Fibroblast of skin of left quadriceps (primary cell): ENCODE data around the gene RREB1.

Source experiments
- DNase-seq, 2 experiments: peaks; one replicate each; pipeline ENCODE4 v3.0.0-alpha.2; 2013; ENCODE audit warnings: low read depth in 2 of 2

RREB1 gene

DNA sequence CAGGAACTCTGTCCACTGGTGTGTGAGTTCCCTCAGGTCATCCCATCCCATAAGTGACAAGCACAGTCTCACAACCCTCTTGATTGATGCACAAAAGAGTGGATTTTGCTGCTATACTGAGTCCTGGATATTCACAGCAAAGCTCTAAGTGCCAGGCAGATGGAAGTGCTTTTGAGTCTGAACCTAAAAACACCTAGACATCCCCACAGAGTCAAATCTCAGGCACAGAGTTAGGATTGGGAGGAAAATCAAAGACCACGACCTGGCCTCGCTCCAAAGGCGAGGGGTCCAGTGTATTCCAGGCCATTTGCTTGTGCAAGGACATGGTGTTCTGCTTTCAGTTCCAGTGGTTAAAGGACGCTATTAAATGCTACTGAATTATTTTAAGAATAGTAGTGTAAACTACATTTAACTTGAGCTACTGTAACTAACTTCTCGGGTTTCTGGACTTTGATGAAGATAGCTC lies 56.8 kb downstream of the RREB1 start:
- DNase-seq: no peak

DNA sequence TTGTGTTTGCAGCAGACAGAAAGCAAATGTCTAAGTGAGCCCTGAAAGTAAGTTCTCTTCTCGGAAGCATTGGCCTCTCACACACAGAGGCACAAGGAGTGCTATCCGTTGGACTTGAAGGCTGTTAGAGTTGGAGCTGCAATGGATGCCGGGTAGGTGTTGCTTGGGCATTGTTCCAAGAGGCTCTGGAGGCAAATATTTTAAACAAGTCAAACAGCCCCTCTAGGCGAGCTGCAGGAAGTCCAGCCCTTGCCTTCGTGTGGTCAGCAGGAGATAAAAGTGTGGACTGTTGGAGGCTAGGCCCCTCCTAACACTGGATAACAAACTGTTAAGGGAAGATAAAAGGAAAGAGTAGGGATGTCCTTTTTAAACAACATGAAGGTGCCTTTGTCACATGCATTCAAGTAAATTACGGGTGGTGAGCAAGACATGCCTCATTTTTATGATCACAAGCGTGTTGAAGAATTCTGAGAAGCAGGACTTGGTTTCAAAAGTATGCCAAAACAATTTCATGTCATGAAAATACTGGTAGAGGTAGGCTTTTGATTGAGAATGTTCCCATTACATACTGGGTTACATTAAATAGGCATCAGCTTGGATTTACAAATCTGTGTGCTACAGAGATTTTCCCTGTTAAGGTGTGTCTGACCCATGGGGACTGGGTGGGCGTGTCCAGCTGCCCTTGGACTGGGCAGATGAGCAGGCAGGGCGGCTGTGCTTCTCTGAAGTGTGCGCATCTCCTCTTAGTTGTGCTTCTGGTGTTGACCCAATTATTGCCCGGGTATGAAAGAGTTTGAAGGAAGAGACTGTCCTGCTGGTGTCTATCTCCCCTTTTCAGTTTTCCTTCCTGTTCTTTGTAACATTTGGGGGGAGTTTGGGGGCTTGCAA lies 57.5 kb downstream of the RREB1 start:
- no peak for DNase-seq

DNA sequence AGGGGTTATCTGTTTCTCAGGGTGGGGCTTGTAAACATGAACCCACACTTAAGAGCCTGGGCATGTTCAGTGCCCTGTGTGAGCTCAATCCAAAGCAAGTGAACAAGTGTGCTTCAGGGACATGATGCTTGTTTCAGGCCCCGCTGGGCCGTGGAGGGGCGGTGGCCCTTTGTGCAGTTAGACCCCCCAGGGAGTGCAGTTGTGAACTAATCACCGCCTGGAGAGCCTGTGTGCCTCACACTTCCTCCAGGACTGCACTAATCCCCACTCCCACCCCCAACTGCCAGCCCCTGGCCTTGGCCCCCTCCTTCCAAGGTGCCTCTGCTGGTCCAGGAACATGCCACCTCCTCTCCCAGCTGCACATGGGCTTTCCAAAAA lies 58.1 kb downstream of the RREB1 start:
- DNase-seq: no peak

GRCh38 chr6:7166410-7167293 lies 58.9 kb downstream of the RREB1 start:
- DNase-seq: no peak

GRCh38 chr6:7169296-7169721 lies 61.5 kb downstream of the RREB1 start:
- no peak for DNase-seq

GRCh38 chr6:7170117-7170732 lies 62.5 kb downstream of the RREB1 start:
- no peak for DNase-seq

DNA sequence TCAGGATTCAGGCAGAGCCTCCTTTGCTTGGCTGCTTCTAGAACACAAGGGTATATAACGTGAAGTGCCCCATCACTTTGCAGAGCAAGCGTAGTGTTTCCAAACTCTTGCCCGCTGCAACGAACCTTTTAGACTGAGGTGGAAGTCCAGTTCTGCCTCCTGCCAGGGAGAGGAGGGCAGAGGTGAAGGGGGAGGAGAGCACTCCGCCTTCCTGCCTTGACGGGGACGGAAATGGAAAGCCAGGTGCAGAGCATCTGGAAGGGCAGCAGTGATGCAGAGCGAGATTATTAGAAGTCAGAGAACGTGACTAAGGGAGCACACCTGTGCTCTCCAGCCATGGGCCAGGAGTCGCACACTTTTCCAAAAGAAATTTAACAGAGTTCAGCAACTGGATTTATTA lies 63.4 kb downstream of the RREB1 start:
- no peak for DNase-seq

GRCh38 chr6:7171733-7172132 lies 64.0 kb downstream of the RREB1 start:
- no peak for DNase-seq

GRCh38 chr6:7172649-7173048 lies 64.9 kb downstream of the RREB1 start:
- peak in 1 of 2 experiments; percentile 12 for DNase-seq

DNA sequence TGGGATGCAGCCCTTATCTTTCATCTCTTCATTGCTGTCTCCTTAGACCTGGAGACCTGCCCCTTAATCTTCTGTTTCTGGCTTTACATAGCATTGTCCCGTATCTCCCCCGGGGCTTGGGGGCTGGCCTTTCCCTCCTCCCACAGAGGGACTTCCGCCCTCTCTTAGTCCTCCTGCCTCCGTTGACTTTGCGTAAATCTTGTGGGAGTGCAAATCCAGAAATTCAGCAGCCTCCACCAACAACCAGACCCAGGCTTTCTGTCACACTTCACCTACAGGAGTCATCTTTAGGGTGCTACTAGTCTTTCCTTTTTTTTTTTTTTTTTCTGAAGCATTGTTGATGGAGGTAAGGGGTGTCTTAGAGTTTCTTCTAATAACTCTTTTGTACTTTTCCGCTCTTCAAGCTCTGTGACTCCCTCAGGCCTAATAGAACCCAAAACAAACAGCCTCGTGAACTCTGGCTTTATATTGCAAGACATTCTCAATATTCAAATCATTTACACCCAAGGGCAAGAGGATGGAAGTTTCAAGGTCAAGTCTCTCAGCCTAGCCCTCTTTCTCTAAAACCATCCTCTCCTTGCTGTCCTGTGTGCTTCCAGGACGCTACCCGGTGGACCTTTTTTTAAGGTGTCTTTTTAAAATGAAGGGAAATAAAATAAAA lies 66.2 kb downstream of the RREB1 start:
- no peak for DNase-seq

DNA sequence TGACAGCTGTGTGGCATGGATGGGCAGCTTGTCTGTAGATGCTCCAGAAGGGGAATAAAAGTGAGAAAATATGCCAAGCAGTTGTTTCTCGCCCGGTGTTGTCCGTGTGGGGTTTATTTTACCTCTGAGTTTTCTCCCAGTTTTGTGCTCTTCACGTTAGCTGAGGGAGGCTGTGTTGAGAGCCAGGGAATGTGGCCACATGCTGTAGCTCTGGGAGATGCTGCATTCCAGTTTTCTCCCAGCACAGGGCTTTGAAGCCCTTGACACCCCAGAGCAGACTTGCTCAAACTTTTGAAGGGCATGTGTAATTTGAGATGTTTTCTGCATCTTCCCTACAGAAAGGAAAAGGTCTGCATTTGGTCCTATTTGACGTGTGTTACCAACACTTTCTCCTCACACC lies 67.7 kb downstream of the RREB1 start:
- DNase-seq: peak; percentile 21 to 25

DNA sequence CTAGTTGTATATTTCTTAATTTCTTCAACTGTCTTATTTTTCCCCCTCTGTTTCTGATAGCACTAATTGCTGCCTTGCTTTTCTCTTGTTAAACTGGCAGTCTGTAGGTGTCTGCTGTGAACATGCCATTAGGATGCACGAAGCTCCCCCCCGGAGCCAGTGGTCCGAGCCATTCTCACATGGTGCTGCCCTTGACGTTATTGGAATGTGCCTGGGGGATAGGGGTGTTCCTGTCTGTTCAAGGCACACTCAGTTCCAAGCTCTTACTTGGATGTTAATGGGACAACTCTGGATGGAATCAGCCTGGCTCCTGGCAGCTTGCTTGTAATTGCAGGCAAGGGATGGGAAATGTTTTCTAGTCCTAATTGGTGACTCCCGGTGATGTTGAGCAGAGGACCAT lies 68.4 kb downstream of the RREB1 start:
- no peak for DNase-seq

- no peak for DNase-seq
These were observed 70.5 kb downstream of the RREB1 start for GRCh38 chr6:7178280-7178679.

DNA sequence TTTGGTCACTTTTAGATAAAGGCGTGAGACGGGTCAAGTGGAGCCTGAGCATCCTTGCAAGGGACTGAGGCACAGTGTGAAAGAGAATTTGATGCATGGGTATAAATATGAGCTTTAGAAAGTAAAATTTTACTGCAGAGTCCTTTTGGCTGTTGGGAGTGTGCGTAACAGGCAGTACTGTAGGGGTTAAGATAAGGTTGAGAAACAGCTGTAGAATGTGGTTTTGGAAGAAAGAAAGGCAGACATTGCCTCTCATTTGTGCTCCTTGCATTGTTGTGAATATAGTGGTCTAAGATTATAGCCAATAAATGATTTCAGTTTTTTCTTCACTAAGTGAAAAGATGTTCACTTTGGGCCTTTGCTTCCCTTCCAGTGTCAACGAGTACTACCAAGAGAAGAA lies 73.0 kb downstream of the RREB1 start:
- DNase-seq: no peak

- DNase-seq: no peak
These were observed 75.9 kb downstream of the RREB1 start for GRCh38 chr6:7183707-7184106.

- DNase-seq: no peak
These were observed 76.7 kb downstream of the RREB1 start for GRCh38 chr6:7184502-7184901.

DNA sequence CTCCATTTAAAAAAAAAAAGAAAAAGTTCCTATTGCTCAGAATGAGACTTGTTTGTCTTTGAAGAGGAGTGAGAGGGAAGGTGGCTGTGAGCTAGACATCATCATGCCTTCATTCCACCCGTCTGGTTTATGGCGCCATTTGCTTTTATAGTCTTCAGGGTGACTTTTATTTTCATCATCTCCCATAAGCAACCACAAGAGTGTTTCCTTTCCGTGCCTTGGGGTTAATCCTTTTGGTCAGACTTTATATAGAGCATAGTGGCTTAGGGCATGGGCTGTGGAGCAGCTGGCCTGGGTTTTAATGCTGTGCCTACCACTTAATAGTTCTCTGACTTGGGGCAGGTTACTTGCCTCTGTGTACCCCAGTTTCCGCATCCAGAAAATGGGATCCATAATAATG lies 77.8 kb downstream of the RREB1 start:
- no peak for DNase-seq

DNA sequence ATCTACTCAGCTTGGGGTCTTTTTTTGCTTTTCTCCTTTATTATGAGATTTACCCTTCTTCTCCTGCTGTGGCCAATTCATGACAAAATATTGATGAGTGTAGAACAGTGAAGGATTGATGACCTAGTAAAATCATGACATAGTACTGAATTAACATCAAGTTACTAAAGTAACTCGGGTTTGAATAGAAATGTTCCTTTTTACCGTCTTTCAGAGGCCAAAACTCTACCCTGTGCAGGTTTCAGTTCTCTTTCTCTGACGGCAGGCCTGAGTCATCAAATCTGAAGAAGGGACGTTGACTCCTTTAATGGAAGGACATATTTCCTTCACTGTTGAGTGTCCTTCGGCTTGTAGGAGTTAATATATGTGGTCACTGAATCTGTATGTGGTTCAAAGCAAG lies 80.7 kb downstream of the RREB1 start:
- no peak for DNase-seq

- no peak for DNase-seq
These were observed 81.5 kb downstream of the RREB1 start for GRCh38 chr6:7189101-7189758.

- no peak for DNase-seq
These were observed 83.0 kb downstream of the RREB1 start for GRCh38 chr6:7190791-7191190.

- DNase-seq: no peak
These were observed 85.4 kb downstream of the RREB1 start for GRCh38 chr6:7193122-7193521.
